ENCODE measurements around the gene ANKS1A.

Gene ANKS1A

DNA sequence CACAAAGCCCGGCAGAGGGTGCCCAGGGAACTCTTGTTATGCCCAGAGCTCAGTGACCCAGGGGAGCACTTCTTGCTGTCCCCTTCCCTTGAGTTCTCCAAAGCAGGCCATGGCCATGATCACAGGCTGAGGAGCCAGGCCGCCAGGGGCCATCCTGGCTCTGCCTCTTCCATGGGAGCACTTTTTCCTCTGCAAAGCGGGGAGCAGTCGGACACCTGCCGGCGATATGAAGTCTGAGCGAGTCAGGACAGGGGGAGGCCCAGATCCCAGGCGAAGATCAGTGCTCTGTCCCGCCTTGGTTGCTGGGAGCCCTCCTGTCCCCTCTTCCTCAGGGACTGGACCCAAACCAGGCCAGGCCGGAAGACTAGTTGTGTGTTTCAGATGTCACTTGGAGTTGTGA is 184.2 kb downstream of the ANKS1A start:
- Mint-ChIP-seq H3K4me3 (no peak overlapping the region), H3K36me3 (ENCODE audit: low read depth) (peaks cover 25% of the 10 kb centered on the region), H3K27ac (no peak overlapping the region), H3K27me3 (ENCODE audit: low read depth) (no peaks in the 10 kb centered on the region), H3K9me3 (no peaks in the 10 kb centered on the region), H3K4me1 (no peaks in the 10 kb centered on the region)
- TF ChIP-seq, protein P1, sequence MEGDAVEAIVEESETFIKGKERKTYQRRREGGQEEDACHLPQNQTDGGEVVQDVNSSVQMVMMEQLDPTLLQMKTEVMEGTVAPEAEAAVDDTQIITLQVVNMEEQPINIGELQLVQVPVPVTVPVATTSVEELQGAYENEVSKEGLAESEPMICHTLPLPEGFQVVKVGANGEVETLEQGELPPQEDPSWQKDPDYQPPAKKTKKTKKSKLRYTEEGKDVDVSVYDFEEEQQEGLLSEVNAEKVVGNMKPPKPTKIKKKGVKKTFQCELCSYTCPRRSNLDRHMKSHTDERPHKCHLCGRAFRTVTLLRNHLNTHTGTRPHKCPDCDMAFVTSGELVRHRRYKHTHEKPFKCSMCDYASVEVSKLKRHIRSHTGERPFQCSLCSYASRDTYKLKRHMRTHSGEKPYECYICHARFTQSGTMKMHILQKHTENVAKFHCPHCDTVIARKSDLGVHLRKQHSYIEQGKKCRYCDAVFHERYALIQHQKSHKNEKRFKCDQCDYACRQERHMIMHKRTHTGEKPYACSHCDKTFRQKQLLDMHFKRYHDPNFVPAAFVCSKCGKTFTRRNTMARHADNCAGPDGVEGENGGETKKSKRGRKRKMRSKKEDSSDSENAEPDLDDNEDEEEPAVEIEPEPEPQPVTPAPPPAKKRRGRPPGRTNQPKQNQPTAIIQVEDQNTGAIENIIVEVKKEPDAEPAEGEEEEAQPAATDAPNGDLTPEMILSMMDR (IDR thresholded peaks at IDR 0.05; ENCODE audit: unreplicated experiment in 3 of 3): no peak

DNA sequence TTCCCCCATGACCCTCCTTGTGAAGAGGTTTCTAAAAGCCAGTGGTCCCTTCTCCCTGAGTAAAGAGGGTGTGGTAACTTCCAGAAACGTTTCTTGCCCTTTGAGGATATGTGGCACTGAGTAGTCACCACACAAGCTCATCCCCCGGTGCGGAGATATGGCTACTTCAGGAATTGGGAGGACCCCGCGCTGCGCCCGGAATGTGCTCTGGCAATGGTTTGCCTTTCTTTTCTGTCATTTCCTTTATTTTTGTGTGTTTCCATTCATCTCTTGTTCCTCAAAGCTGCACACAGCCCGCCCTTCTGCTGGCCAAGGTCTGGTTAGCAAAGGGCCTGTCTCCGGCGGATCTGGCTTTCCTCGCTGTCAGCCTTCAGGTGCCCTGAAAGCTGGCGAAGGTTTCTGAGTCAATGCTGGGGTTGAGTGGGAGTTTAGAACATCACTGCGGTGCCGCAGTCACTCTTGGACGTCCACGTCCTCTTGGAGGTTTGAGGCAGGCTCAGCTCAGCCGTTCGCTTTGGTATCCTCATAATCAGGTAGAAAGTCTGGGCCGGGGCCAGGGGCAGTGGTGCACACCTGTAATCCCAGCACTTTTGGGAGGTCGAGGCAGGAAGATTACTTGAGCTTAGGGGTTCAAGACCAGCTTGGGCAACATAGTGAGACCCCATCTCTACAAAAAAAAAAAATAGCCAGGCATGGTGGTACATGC is 184.9 kb downstream of the ANKS1A start:
- H3K4me3 Mint-ChIP-seq: no peak overlapping the region
- H3K36me3 Mint-ChIP-seq (ENCODE audit: low read depth): peaks cover 22% of the 10 kb centered on the region
- no peaks in the 10 kb centered on the region for H3K4me1 Mint-ChIP-seq
- TF ChIP-seq, protein P1 (IDR thresholded peaks at IDR 0.05; ENCODE audit: unreplicated experiment in 3 of 3): no peak
- H3K9me3 Mint-ChIP-seq: no peaks in the 10 kb centered on the region
- H3K27ac Mint-ChIP-seq: no peak overlapping the region
- H3K27me3 Mint-ChIP-seq (ENCODE audit: low read depth): no peaks in the 10 kb centered on the region

DNA sequence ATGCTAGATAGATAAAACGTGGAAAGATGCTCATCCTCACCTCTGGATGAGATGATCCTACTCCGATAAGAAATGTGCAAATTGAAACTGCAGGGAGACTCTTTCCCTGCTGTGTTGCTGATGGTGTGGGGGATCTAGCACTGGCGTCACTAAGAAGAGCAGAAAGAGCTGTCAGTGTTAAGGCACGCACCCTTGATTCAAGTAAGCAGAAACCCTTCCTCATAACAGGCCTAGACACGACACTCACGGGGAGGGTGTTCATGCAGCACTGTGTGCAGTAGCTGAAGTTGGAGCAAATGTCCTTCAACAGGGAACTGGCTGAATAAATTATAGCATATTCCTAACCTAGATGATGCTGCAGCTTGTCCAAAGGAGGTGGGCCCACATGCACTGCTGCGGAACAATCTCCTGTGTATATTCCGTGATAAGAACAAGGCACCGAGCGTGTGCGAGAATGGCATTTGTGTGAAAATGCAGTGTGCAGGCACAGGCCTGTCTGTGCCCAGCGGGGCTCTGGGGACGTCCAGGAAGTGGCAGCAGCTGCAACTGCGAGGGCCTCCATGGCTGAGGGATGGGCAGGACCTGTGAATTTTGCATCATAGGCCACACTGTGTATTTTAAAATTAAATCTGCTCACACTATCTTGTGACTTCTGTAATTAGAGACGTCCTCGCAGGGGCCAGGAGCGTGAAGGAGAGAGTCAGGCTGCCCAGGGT is 188.1 kb downstream of the ANKS1A start:
- Mint-ChIP-seq H3K9me3 (no peaks in the 10 kb centered on the region), H3K27ac (no peak overlapping the region), H3K27me3 (ENCODE audit: low read depth) (no peaks in the 10 kb centered on the region), H3K4me1 (peaks cover 9% of the 10 kb centered on the region), H3K36me3 (ENCODE audit: low read depth) (peaks cover 29% of the 10 kb centered on the region), H3K4me3 (no peak overlapping the region)
- TF ChIP-seq, protein P1 (IDR thresholded peaks at IDR 0.05; ENCODE audit: unreplicated experiment in 3 of 3): no peak

DNA sequence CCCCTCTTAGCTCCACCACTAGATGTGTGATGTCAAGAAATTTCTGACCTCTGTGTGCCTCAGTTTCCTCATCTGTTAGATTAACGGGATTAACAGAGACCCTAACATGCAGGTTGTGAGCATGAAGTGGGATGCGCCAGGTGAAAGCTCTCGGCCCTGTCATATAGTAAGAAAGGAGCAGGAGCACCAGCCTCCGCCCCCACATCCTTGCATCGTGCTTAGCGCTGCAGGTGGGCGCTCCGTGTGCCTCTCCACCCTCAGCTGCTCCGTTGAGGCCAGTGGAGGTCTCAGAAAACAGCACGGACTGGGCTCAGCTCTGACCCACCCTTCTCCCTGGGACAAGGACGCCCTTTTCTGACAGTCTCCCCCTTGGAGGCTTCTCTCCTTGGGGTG is 188.7 kb downstream of the ANKS1A start:
- peaks cover 29% of the 10 kb centered on the region for H3K36me3 Mint-ChIP-seq (ENCODE audit: low read depth)
- TF ChIP-seq, protein P1 (IDR thresholded peaks at IDR 0.05; ENCODE audit: unreplicated experiment in 3 of 3): no peak
- H3K4me1 Mint-ChIP-seq: peaks cover 9% of the 10 kb centered on the region
- no peak overlapping the region for H3K4me3 Mint-ChIP-seq
- H3K27me3 Mint-ChIP-seq (ENCODE audit: low read depth): no peaks in the 10 kb centered on the region
- H3K9me3 Mint-ChIP-seq: no peaks in the 10 kb centered on the region
- H3K27ac Mint-ChIP-seq: no peak overlapping the region

DNA sequence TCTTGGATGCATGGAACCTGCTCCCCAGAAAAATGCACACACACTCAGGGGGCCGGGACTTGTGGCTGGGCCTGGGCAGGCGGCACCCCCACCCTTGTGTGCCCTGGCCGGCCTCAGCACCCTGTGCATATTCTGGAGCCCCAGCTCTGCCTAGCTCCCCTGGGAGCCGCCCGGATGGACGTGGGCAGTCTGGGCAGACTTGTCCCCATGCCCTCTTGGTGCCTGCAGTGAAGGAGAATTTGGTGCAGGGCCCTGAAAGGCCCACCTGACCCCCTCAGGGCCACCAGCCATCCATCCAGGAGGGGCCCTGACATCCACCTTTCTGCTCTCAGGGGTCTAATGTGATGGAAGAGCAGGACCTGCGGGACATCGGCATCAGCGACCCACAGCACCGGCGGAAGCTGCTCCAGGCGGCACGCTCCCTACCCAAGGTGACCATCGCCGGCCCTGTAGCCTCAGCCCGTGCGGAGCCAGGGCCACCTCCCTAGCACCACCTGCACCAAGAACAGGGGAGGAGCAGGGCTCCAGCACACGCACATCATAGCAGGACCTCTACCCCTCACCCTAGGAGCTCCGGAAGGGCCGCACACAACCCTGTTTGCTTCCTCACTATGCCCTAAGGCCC is 189.3 kb downstream of the ANKS1A start:
- H3K36me3 Mint-ChIP-seq (ENCODE audit: low read depth): peaks cover 29% of the 10 kb centered on the region
- H3K4me3 Mint-ChIP-seq: no peak overlapping the region
- no peaks in the 10 kb centered on the region for H3K27me3 Mint-ChIP-seq (ENCODE audit: low read depth)
- H3K4me1 Mint-ChIP-seq: peaks cover 9% of the 10 kb centered on the region
- H3K9me3 Mint-ChIP-seq: no peaks in the 10 kb centered on the region
- TF ChIP-seq, protein P1 (IDR thresholded peaks at IDR 0.05; ENCODE audit: unreplicated experiment in 3 of 3): no peak
- H3K27ac Mint-ChIP-seq: no peak overlapping the region
